ENCODE measurements around the gene SAPCD2. TPM values are rescaled to one million over a fixed set of nuclear protein-coding genes. Genes with fewer than 3 reads are reported as not detected.
"Not testable (repeated sequence)": the region's sequence is repeated elsewhere in the genome, so short reads cannot be mapped to it uniquely, and the experiment has no call there.

The SAPCD2 gene
- 13.5 TPM for total RNA-seq (ENCODE audit: unreplicated experiment)
- long read RNA-seq, partial matches to known transcripts, result 0 of 1 reads
- long read RNA-seq, other reads (novel, unspliced or antisense), result 1 of 1 reads

- no peaks in the 10 kb centered on the region for H3K36me3 Mint-ChIP-seq (ENCODE audit: unreplicated experiment)
- H3K4me1 Mint-ChIP-seq (ENCODE audit: low read depth, unreplicated experiment), result peaks cover 8% of the 10 kb centered on the region
- TF ChIP-seq, protein P1, sequence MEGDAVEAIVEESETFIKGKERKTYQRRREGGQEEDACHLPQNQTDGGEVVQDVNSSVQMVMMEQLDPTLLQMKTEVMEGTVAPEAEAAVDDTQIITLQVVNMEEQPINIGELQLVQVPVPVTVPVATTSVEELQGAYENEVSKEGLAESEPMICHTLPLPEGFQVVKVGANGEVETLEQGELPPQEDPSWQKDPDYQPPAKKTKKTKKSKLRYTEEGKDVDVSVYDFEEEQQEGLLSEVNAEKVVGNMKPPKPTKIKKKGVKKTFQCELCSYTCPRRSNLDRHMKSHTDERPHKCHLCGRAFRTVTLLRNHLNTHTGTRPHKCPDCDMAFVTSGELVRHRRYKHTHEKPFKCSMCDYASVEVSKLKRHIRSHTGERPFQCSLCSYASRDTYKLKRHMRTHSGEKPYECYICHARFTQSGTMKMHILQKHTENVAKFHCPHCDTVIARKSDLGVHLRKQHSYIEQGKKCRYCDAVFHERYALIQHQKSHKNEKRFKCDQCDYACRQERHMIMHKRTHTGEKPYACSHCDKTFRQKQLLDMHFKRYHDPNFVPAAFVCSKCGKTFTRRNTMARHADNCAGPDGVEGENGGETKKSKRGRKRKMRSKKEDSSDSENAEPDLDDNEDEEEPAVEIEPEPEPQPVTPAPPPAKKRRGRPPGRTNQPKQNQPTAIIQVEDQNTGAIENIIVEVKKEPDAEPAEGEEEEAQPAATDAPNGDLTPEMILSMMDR (IDR thresholded peaks at IDR 0.05; ENCODE audit: partially characterized antibody, unreplicated experiment), result no peak
- H3K4me3 Mint-ChIP-seq (ENCODE audit: unreplicated experiment), result peak within 1 kb of the TSS; percentile 87
- peaks cover 10% of the 10 kb centered on the region for H3K9me3 Mint-ChIP-seq (ENCODE audit: unreplicated experiment)
- peak within 1 kb of the TSS; percentile 93 for H3K27ac Mint-ChIP-seq (ENCODE audit: unreplicated experiment)
- peaks cover 9% of the 10 kb centered on the region for H3K27me3 Mint-ChIP-seq (ENCODE audit: unreplicated experiment)
- peak; percentile 85 for DNase-seq
Observed at GRCh38 chr9:137070201-137070905, at the start of gene SAPCD2. Gene SAPCD2 (minus strand): TSS chr9:137070557. CDS start chr9:137070460, 97 bp downstream.

- H3K4me3 Mint-ChIP-seq (ENCODE audit: unreplicated experiment); DNase-seq; H3K9me3 Mint-ChIP-seq (ENCODE audit: unreplicated experiment); H3K27ac Mint-ChIP-seq (ENCODE audit: unreplicated experiment); H3K4me1 Mint-ChIP-seq (ENCODE audit: low read depth, unreplicated experiment); H3K36me3 Mint-ChIP-seq (ENCODE audit: unreplicated experiment); H3K27me3 Mint-ChIP-seq (ENCODE audit: unreplicated experiment): not testable (repeated sequence)
Observed at GRCh38 chr9:137118092-137118603, 47.8 kb upstream of the SAPCD2 start.

- no peak for DNase-seq
- Mint-ChIP-seq H3K27me3 (ENCODE audit: unreplicated experiment) (peaks cover 6% of the 10 kb centered on the region), H3K27ac (ENCODE audit: unreplicated experiment) (no peak overlapping the region), H3K4me1 (ENCODE audit: low read depth, unreplicated experiment) (peaks cover 9% of the 10 kb centered on the region), H3K9me3 (ENCODE audit: unreplicated experiment) (peaks cover 4% of the 10 kb centered on the region), H3K4me3 (ENCODE audit: unreplicated experiment) (no peak overlapping the region), H3K36me3 (ENCODE audit: unreplicated experiment) (no peaks in the 10 kb centered on the region)
- TF ChIP-seq, protein P1 (IDR thresholded peaks at IDR 0.05; ENCODE audit: partially characterized antibody, unreplicated experiment), result no peak
Observed at GRCh38 chr9:137117269-137117731, 46.9 kb upstream of the SAPCD2 start.

DNA sequence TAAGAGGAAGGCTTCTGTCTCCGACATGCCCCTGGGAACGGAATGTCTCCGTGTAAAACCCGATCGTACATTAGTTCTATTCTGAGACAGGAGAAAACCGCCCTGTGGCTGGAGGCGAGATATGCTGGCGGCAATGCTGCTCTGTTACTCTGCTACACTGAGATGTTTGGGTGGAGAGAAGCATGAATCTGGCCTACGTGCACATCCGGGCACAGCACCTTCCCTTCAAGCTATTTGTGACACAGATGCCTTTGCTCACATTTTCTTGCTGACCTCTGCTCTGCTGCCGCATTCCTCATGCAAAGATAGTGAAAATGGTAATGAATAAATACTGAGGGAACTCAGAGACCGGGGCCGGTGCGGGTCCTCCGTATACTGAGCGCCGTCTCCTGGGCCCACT, 46.4 kb upstream of the SAPCD2 start:
- H3K36me3 Mint-ChIP-seq (ENCODE audit: unreplicated experiment), result no peaks in the 10 kb centered on the region
- no peak for DNase-seq
- TF ChIP-seq, protein P1 (IDR thresholded peaks at IDR 0.05; ENCODE audit: partially characterized antibody, unreplicated experiment), result no peak
- peaks cover 6% of the 10 kb centered on the region for H3K27me3 Mint-ChIP-seq (ENCODE audit: unreplicated experiment)
- peaks cover 9% of the 10 kb centered on the region for H3K4me1 Mint-ChIP-seq (ENCODE audit: low read depth, unreplicated experiment)
- H3K9me3 Mint-ChIP-seq (ENCODE audit: unreplicated experiment), result peaks cover 4% of the 10 kb centered on the region
- H3K4me3 Mint-ChIP-seq (ENCODE audit: unreplicated experiment), result no peak overlapping the region
- no peak overlapping the region for H3K27ac Mint-ChIP-seq (ENCODE audit: unreplicated experiment)

DNA sequence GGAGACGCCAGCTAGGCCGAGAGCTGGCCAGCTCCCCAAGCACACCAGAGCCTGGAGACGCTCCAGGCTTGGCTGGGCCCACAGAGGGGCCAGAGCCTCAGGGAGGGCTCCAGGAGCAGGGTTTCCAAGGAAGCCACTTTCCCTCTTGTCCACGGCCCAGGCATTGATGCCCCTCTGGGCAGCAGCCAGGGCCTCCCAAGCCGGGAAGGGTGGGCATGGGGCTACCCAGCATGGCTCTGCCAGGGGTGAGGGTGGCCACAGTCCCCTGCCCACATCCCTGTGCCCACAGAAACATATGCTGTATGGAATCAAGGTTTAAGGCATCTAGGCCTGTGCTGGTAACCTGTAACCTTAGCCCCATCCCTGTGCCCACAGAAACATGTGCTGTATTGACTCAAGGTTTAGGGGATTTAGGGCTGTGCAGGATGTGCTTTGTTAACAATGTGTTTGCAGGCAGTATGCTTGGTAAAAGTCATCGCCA, 45.7 kb upstream of the SAPCD2 start:
- H3K4me3 Mint-ChIP-seq (ENCODE audit: unreplicated experiment), result no peak overlapping the region
- TF ChIP-seq, protein P1 (IDR thresholded peaks at IDR 0.05; ENCODE audit: partially characterized antibody, unreplicated experiment), result no peak
- no peak for DNase-seq

More for the DNA sequence above, 45.7 kb upstream of the SAPCD2 start:
- Mint-ChIP-seq H3K9me3 (ENCODE audit: unreplicated experiment) (peaks cover 4% of the 10 kb centered on the region), H3K27me3 (ENCODE audit: unreplicated experiment) (peaks cover 6% of the 10 kb centered on the region), H3K36me3 (ENCODE audit: unreplicated experiment) (no peaks in the 10 kb centered on the region), H3K4me1 (ENCODE audit: low read depth, unreplicated experiment) (peaks cover 9% of the 10 kb centered on the region), H3K27ac (ENCODE audit: unreplicated experiment) (no peak overlapping the region)

Measured in glutamatergic neuron (in vitro differentiated cells).